ENCODE measurements around the gene CATSPER1. TPM values are rescaled to one million over a fixed set of nuclear protein-coding genes. Genes with fewer than 3 reads are reported as not detected.

Gene CATSPER1
- total RNA-seq, 4 donors from 2014 or later = 0.52 TPM; not detected in 3

DNA sequence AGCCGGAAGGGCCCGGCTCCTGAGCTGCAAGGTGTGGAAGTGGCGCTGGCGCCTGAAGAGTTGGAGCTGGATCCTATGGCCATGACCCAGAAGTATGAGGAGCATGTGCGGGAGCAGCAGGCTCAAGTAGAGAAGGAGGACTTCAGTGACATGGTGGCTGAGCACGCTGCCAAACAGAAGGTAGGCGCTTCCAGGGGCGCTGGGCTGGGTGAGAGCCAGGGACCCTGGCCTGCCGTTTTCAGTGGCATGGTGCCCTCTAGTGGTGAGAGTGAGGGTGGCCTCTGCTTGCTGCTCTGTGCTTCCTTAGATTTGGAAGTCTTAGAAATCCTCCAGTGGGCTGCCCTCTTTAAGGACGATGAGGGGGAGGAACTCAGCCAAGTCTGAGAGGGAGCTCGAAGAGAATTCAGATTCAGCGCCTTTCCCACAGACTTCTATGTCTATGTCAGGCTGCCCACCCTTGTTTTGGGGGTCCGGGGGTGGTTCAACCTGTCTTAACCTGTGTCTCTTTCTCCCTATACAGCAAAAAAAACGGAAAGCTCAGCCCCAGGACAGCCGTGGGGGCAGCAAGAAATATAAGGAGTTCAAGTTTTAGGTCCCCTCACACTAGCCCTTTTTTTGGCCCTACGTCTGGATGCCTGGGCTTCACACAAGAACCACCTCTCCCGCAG is 42.0 kb upstream of the CATSPER1 start:
- 44% methylated on average over 17 of the region's 17 CpGs for WGBS
- peaks cover 31 to 50% (median 44%) of the 10 kb centered on the region in 4 donors for H3K4me1 ChIP-seq
- DNase-seq (ENCODE audit: extremely low spot score) = no peak
- H3K36me3 ChIP-seq = peaks cover 42 to 61% (median 53%) of the 10 kb centered on the region in 4 donors
- no peaks in the 10 kb centered on the region for H3K9me3 ChIP-seq
- no peak overlapping the region for H3K4me3 ChIP-seq
- intact Hi-C loops (cut with DNase I) = no loop called here
- H3K27me3 ChIP-seq = no peaks in the 10 kb centered on the region
- TF ChIP-seq POLR2AphosphoS5 (IDR thresholded peaks at IDR 0.05) = peak; percentile 19 to 40
- no peak for TF ChIP-seq POLR2A (IDR thresholded peaks at IDR 0.05; ENCODE audit: low read depth)
- TF ChIP-seq, protein P1, sequence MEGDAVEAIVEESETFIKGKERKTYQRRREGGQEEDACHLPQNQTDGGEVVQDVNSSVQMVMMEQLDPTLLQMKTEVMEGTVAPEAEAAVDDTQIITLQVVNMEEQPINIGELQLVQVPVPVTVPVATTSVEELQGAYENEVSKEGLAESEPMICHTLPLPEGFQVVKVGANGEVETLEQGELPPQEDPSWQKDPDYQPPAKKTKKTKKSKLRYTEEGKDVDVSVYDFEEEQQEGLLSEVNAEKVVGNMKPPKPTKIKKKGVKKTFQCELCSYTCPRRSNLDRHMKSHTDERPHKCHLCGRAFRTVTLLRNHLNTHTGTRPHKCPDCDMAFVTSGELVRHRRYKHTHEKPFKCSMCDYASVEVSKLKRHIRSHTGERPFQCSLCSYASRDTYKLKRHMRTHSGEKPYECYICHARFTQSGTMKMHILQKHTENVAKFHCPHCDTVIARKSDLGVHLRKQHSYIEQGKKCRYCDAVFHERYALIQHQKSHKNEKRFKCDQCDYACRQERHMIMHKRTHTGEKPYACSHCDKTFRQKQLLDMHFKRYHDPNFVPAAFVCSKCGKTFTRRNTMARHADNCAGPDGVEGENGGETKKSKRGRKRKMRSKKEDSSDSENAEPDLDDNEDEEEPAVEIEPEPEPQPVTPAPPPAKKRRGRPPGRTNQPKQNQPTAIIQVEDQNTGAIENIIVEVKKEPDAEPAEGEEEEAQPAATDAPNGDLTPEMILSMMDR (IDR thresholded peaks at IDR 0.05) = peak; percentile 85 to 97 (median 90)
- H3K27ac ChIP-seq (replicated peaks in 1 of 4) = peak overlapping the region; percentile 88 to 98 (median 93)

DNA sequence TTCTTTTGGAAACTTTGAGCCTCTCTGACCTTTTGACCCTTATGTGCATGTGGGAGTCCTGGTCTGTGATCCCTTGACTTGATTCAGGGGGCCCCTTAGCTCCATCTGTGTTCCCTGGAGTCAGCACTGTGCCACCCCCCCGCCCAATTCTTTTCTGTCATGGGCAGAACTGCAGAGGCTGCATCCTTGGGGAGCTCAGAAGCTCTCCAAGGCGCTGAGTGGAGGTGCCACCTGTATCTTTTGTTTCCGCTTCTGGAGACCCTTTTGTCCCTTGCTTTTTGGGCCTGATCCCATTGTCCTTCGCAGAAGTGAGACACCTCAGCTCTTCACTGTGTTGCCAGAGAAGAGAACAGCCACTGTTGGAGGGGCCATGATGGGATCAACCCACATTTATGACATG is 41.4 kb upstream of the CATSPER1 start:
- no peak for DNase-seq (ENCODE audit: extremely low spot score)
- H3K36me3 ChIP-seq = peaks cover 48 to 63% (median 60%) of the 10 kb centered on the region in 4 donors
- intact Hi-C loops (cut with DNase I) = no loop called here
- H3K27ac ChIP-seq (replicated peaks in 1 of 4) = peak overlapping the region; percentile 88 to 98 (median 93)
- H3K27me3 ChIP-seq = no peaks in the 10 kb centered on the region
- TF ChIP-seq EP300 (IDR thresholded peaks at IDR 0.05) (no peak), POLR2AphosphoS5 (IDR thresholded peaks at IDR 0.05) (no peak), POLR2A (IDR thresholded peaks at IDR 0.05; ENCODE audit: low read depth) (no peak)
- TF ChIP-seq, protein P1 (IDR thresholded peaks at IDR 0.05) = no peak
- peaks cover 31 to 46% (median 41%) of the 10 kb centered on the region in 4 donors for H3K4me1 ChIP-seq
- H3K4me3 ChIP-seq = no peak overlapping the region
- WGBS = 91% methylated on average over 4 of the region's 4 CpGs
- H3K9me3 ChIP-seq = no peaks in the 10 kb centered on the region

DNA sequence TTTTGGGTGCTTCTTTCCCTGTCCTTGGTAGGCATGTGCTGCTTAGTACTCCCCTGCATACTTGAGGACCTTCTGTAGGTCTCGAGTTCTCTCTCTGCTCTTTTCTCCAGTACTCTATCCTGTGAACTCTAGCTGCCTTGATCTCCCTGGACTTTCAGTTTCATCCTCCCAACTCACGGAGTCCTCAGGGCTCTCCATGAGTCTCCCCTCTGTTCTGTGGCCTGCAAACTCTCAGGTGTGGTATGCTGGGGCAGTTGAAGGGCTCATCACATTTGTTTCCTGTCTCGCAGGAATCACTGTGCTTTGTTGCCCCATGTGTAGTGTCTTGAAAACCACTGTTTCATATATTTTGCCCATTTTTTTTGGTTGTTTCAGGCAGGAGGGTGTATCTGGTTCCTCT is 40.5 kb upstream of the CATSPER1 start:
- Histone ChIP-seq H3K27me3 (no peaks in the 10 kb centered on the region), H3K4me3 (no peak overlapping the region), H3K9me3 (no peaks in the 10 kb centered on the region), H3K4me1 (peaks cover 28 to 37% (median 32%) of the 10 kb centered on the region in 4 donors), H3K36me3 (peaks cover 56 to 72% (median 68%) of the 10 kb centered on the region in 4 donors), H3K27ac (replicated peaks in 1 of 4) (peak overlapping the region in 2 of 4 donors; percentile 23 to 96)
- no peak for DNase-seq (ENCODE audit: extremely low spot score)
- intact Hi-C loops (cut with DNase I) = no loop called here
- TF ChIP-seq, protein P1 (IDR thresholded peaks at IDR 0.05) = no peak
- TF ChIP-seq EP300 (IDR thresholded peaks at IDR 0.05) (no peak), POLR2A (IDR thresholded peaks at IDR 0.05; ENCODE audit: low read depth) (no peak), POLR2AphosphoS5 (IDR thresholded peaks at IDR 0.05) (no peak)
- 77% methylated on average over 3 of the region's 3 CpGs for WGBS

DNA sequence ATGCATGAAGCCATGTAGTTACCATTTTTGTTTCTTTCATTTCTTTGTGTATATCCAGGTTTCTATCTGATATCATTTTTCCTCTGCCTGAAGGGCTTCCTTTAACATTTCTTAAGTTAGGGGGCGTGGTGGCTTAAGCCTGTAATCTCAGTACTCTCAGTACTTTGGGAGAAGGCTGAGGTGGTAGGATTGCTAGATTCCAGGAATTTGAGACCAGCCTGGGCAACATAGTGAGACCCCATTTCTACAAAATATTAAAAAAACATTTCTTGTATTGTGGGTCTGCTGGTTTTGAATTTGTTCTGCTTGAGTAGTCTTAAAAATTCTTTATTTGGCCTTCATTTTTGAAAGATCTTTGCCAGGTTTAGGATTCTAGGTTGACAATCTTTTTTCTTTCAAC is 38.3 kb upstream of the CATSPER1 start:
- H3K4me1 ChIP-seq = peaks cover 18 to 27% (median 19%) of the 10 kb centered on the region in 4 donors
- TF ChIP-seq POLR2AphosphoS5 (IDR thresholded peaks at IDR 0.05) (no peak), EP300 (IDR thresholded peaks at IDR 0.05) (no peak), POLR2A (IDR thresholded peaks at IDR 0.05; ENCODE audit: low read depth) (no peak)
- TF ChIP-seq, protein P1 (IDR thresholded peaks at IDR 0.05) = no peak
- H3K9me3 ChIP-seq = no peaks in the 10 kb centered on the region
- H3K27ac ChIP-seq (replicated peaks in 1 of 4) = no peak overlapping the region
- intact Hi-C loops (cut with DNase I) = no loop called here
- DNase-seq (ENCODE audit: extremely low spot score) = no peak
- no peak overlapping the region for H3K4me3 ChIP-seq
- no peaks in the 10 kb centered on the region for H3K27me3 ChIP-seq
- WGBS = 96% methylated on average over 1 of the region's 1 CpG
- peaks cover 77 to 94% (median 90%) of the 10 kb centered on the region in 4 donors for H3K36me3 ChIP-seq

Measured in esophagus muscularis mucosa (tissue), 4 donors.